Left lung (tissue), 10 donors: ENCODE results near the gene WDR33. TPM values are rescaled to one million over a fixed set of nuclear protein-coding genes. Genes with fewer than 3 reads are reported as not detected.
"Not testable (repeated sequence)": the region's sequence is repeated elsewhere in the genome, so short reads cannot be mapped to it uniquely, and the experiment has no call there.

Experiments
- ATAC-seq: fragments of 200-7000 bp; cut with Tn5 transposase; one replicate; pipeline ENCODE4 v1.9.1; 2020; ENCODE audit warnings: moderate library complexity
- DNase-seq, 4 donors: peaks; one replicate each; pipeline ENCODE4 v3.0.0-alpha.2; 2013 to 2020
- H3K27ac ChIP-seq, 2 donors: fragments of 200-600 bp; sonication (generic) in 1 of 2; one replicate each; pipeline versions ENCODE4 v1.5.0 to v1.8.0; 2020 to 2021
- H3K27me3 ChIP-seq, 2 donors: fragments of 200-600 bp; sonication (generic) in 1 of 2; one replicate each; pipeline versions ENCODE4 v1.5.0 to v1.8.0; 2020 to 2021
- H3K36me3 ChIP-seq, 2 donors: fragments of 200-600 bp; sonication (generic) in 1 of 2; one replicate each; pipeline versions ENCODE4 v1.5.0 to v1.8.0; 2020 to 2021
- H3K4me1 ChIP-seq, 2 donors: fragments of 200-600 bp; one replicate each; pipeline ENCODE4 v1.8.0; 2021
- H3K4me3 ChIP-seq, 2 donors: fragments of 200-600 bp; sonication (generic) in 1 of 2; one replicate each; pipeline versions ENCODE4 v1.5.0 to v1.8.0; 2020 to 2021; ENCODE audit warnings: mild to moderate bottlenecking in 1 of 2
- H3K9me3 ChIP-seq, 2 donors: fragments of 200-600 bp; sonication (generic) in 1 of 2; one replicate each; pipeline versions ENCODE4 v1.5.0 to v1.8.0; 2020 to 2021
- intact Hi-C, 2 donors: fragments of 100-400 bp; cut with DNase I; formaldehyde crosslinking; loops; one replicate each; pipeline versions ENCODE4 v1.11.2 to v1.14.2; 2022
- polyA plus RNA-seq, 6 donors: library from polyadenylated mRNA; unstranded; fragments of 120-200 nt; gene quantifications; one replicate each; pipeline ENCODE4 v1.2.1, GENCODE V29; 2013; ENCODE audit not compliant: insufficient read length in 6 of 6
- total RNA-seq, 2 donors: library from RNA; stranded (reverse); fragmentation: NEBNext Ultra II Directional; extraction: Animal tissue kit (Norgen Biotek cat#: 25700); gene quantifications; one replicate each; pipeline ENCODE4 v1.2.1, GENCODE V29; 2021
- TF ChIP-seq, protein P1 (sequence below), 2 donors: fragments of 200-600 bp; sonication (generic) in 1 of 2; IDR thresholded peaks; one replicate each; pipeline versions ENCODE4 v1.5.0 to v1.8.0; 2021; ENCODE audit warnings: antibody characterized with exemption in 2 of 2
- donor health status: DM: no; HTN: yes; CAD: no.
- donor health status: DM: no; HTN: no; CAD: no.

Gene WDR33
- total and polyA plus RNA-seq, 8 donors: 46.4 to 57.5 (median 50.8) TPM

DNA sequence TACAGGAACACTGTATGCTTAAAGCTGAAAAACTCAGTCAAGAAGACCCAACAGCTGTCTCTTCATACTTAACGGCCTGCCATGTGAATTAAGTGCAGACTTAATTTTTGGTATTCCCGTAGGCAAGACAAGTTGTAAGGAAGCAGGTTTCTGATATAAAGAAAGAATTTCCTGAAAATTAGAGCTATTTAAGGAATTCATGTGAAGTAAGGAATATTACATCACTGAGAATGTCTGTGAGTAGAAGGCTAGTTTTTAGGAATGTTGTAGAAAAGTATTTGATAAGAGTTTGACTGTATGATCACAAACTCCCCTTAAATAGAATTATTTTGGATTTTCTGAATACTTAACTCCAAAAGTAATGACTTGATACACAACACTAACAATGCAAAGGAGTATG is 51.0 kb downstream of the WDR33 start:
- H3K4me3 ChIP-seq: no peak overlapping the region
- no peak for DNase-seq
- TF ChIP-seq, protein P1, sequence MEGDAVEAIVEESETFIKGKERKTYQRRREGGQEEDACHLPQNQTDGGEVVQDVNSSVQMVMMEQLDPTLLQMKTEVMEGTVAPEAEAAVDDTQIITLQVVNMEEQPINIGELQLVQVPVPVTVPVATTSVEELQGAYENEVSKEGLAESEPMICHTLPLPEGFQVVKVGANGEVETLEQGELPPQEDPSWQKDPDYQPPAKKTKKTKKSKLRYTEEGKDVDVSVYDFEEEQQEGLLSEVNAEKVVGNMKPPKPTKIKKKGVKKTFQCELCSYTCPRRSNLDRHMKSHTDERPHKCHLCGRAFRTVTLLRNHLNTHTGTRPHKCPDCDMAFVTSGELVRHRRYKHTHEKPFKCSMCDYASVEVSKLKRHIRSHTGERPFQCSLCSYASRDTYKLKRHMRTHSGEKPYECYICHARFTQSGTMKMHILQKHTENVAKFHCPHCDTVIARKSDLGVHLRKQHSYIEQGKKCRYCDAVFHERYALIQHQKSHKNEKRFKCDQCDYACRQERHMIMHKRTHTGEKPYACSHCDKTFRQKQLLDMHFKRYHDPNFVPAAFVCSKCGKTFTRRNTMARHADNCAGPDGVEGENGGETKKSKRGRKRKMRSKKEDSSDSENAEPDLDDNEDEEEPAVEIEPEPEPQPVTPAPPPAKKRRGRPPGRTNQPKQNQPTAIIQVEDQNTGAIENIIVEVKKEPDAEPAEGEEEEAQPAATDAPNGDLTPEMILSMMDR (IDR thresholded peaks at IDR 0.05): no peak

GRCh38 chr2:127754186-127754585 is 56.8 kb downstream of the WDR33 start:
- ATAC-seq: no peak

More for the DNA sequence above, 51.0 kb downstream of the WDR33 start:
- ATAC-seq: no peak
- peaks cover 0 to 81% of the 10 kb centered on the region in 2 donors for H3K36me3 ChIP-seq
- no peaks in the 10 kb centered on the region for H3K4me1 ChIP-seq
- H3K27ac ChIP-seq: no peak overlapping the region
- intact Hi-C loops: no loop called here
- H3K27me3 ChIP-seq: no peaks in the 10 kb centered on the region
- no peaks in the 10 kb centered on the region for H3K9me3 ChIP-seq

GRCh38 chr2:127753374-127753773 is 57.6 kb downstream of the WDR33 start:
- H3K9me3 ChIP-seq: no peaks in the 10 kb centered on the region
- H3K27me3 ChIP-seq: no peaks in the 10 kb centered on the region
- H3K36me3 ChIP-seq: peaks cover 0 to 26% of the 10 kb centered on the region in 2 donors
- DNase-seq: no peak
- intact Hi-C loops: no loop called here
- ATAC-seq: no peak
- H3K4me1 ChIP-seq: peaks cover 0 to 9% of the 10 kb centered on the region in 2 donors
- H3K4me3 ChIP-seq: no peak overlapping the region
- TF ChIP-seq, protein P1 (IDR thresholded peaks at IDR 0.05): no peak
- H3K27ac ChIP-seq: no peak overlapping the region

More at GRCh38 chr2:127754186-127754585, 56.8 kb downstream of the WDR33 start:
- Histone ChIP-seq H3K36me3 (peaks cover 0 to 25% of the 10 kb centered on the region in 2 donors), H3K27ac (no peak overlapping the region), H3K4me3 (no peak overlapping the region), H3K4me1 (peaks cover 0 to 8% of the 10 kb centered on the region in 2 donors), H3K27me3 (no peaks in the 10 kb centered on the region), H3K9me3 (no peaks in the 10 kb centered on the region)
- TF ChIP-seq, protein P1 (IDR thresholded peaks at IDR 0.05): no peak
- intact Hi-C loops: no loop called here
- no peak for DNase-seq

DNA sequence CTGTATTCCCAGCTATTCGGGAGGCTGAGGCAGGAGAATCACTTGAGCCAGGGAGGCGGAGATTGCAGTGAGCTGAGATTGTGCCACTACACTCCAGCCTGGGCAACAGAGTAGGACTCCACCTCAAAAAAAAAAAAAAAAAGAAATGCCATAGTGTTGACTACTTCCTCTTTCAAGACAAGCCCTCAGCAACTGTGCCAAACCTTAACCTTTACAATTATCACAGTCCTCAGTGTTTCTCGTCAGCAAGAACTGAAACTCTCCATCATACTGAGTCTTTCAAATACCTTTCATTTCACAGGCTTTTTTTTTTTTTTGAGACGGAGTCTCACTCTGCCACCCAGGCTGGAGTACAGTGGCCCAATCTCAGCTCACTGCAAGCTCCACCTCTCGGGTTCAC is 61.4 kb downstream of the WDR33 start:
- intact Hi-C loops: not testable (repeated sequence)
- peak overlapping the region in 1 of 2 donors; percentile 13 for H3K27ac ChIP-seq

DNA sequence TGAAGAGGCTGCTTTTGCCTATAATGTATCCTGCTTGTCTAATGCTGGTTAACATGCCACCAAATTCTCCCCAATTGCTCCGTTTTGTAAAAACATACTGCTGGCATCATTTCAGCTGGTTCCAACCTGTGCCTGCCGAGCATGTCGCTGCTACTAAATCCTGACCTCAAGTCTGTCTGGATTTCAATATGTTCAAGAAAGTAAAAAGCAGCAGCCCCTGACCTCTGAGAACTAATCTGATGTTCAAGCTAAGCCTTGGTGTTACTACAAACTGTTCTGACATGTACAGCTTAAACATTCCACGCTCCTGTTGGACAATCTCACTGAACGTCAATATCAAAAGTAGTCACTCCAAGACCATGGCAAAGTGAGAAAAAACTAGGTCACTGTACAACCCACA is 63.4 kb downstream of the WDR33 start:
- no peak for ATAC-seq
- H3K9me3 ChIP-seq: no peaks in the 10 kb centered on the region
- H3K27me3 ChIP-seq: no peaks in the 10 kb centered on the region
- intact Hi-C loops: no loop called here
- H3K27ac ChIP-seq: no peak overlapping the region
- H3K36me3 ChIP-seq: peaks cover 0 to 34% of the 10 kb centered on the region in 2 donors
- H3K4me1 ChIP-seq: peaks cover 0 to 9% of the 10 kb centered on the region in 2 donors
- no peak overlapping the region for H3K4me3 ChIP-seq
- DNase-seq: no peak
- TF ChIP-seq, protein P1 (IDR thresholded peaks at IDR 0.05): no peak

More for the DNA sequence above, 61.4 kb downstream of the WDR33 start:
- not testable (repeated sequence) for H3K27me3 ChIP-seq, H3K4me1 ChIP-seq, H3K4me3 ChIP-seq, DNase-seq, H3K9me3 ChIP-seq
- peak; percentile 84 for ATAC-seq
- peaks cover 0 to 29% of the 10 kb centered on the region in 2 donors for H3K36me3 ChIP-seq

DNA sequence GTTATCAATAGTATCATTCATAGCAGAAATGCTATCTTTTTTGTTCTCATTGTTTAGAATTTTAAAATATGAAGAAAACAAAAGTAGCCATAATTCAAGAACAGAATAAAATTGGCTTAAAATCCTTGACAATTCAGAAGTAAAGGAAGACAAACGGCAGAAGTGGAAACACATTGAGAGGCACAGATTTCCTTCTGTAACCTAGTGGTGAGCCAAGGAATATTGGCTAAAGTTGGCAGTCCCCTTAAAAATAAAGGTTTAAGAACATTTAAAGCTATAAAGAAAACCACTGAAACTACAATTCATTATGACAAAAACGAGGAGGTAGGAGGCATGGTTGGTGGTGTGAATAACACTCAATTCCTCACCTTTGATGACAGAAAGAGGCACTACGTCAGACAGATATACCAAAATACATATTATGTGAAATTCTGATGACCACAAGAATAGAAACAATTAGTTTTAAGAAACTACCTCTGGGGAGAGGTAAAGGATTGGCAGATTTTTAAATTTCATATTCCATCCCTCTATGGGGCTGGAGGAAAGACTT is 67.4 kb downstream of the WDR33 start:
- Histone ChIP-seq H3K27me3 (no peaks in the 10 kb centered on the region), H3K27ac (no peak overlapping the region), H3K36me3 (peaks cover 0 to 27% of the 10 kb centered on the region in 2 donors), H3K9me3 (no peaks in the 10 kb centered on the region), H3K4me3 (no peak overlapping the region), H3K4me1 (no peaks in the 10 kb centered on the region)
- ATAC-seq (no peak), DNase-seq (no peak)
- intact Hi-C loops: no loop called here
- TF ChIP-seq, protein P1 (IDR thresholded peaks at IDR 0.05): no peak
